Gastrocnemius medialis (tissue), 4 donors: ENCODE results near the gene SEMA4B. TPM values are rescaled to one million over a fixed set of nuclear protein-coding genes. Genes with fewer than 3 reads are reported as not detected.

Experiments
- ATAC-seq, 2 donors: fragments of 150-250 bp; one replicate each; pipeline ENCODE4 v1.9.1; 2016
- DNase-seq, 2 donors: peaks; one replicate each; pipeline ENCODE4 v3.0.0-alpha.2; 2019
- H3K27ac ChIP-seq, 4 donors: fragments of 200-600 bp; sonication (generic); 1 replicate in 1 of 4; 2 replicates in 3 of 4; pipeline ENCODE4 v1.5.1; 2016 to 2018; ENCODE audit warnings: mild to moderate bottlenecking in 2 of 4, moderate library complexity in 1 of 4
- H3K27me3 ChIP-seq, 3 donors: fragments of 200-600 bp; sonication (generic) in 2 of 3; 1 replicate in 1 of 3; 2 replicates in 2 of 3; pipeline versions ENCODE4 v1.5.1 to v1.6.0; 2016 to 2019; ENCODE audit warnings: mild to moderate bottlenecking in 1 of 3, moderate library complexity in 1 of 3
- H3K36me3 ChIP-seq, 2 donors: fragments of 200-600 bp; sonication (generic) in 1 of 2; one replicate each; pipeline ENCODE4 v1.5.1; 2017 to 2018
- H3K4me1 ChIP-seq, 2 donors: fragments of 200-600 bp; sonication (generic) in 1 of 2; one replicate each; pipeline ENCODE4 v1.5.1; 2016 to 2017; ENCODE audit warnings: mild to moderate bottlenecking in 2 of 2
- H3K4me3 ChIP-seq, 4 donors: fragments of 200-600 bp; sonication (generic) in 3 of 4; 1 replicate in 1 of 4; 2 replicates in 3 of 4; pipeline ENCODE4 v1.5.1; 2016 to 2019; ENCODE audit warnings: mild to moderate bottlenecking in 2 of 4
- H3K9me3 ChIP-seq, 3 donors: fragments of 200-600 bp; sonication (generic) in 2 of 3; 1 replicate in 1 of 3; 2 replicates in 2 of 3; pipeline ENCODE4 v1.5.1; 2016 to 2019
- POLR2A ChIP-seq, 2 donors: fragments of 450-650 bp; IDR thresholded peaks; one replicate each; pipeline ENCODE4 v1.6.1; 2017; ENCODE audit warnings: antibody characterized with exemption in 2 of 2, mild to moderate bottlenecking in 2 of 2, moderate library complexity in 2 of 2
- in situ Hi-C, 4 donors: fragments of 200-750 bp; cut with MboI; loops; one replicate each; pipeline versions ENCODE4 v1.15.0 to v1.8.0; 2017; ENCODE audit warnings: low sequenced_read_pairs in 4 of 4
- intact Hi-C: fragments of 100-400 bp; cut with DNase I; formaldehyde crosslinking; loops from one replicate; pipeline ENCODE4 v1.15.1; 2023; ENCODE audit warnings: low total_unique reads
- total RNA-seq, 4 donors: library from RNA; depleted of rRNA; stranded (reverse); fragments of >200 nt; gene quantifications; one replicate each; pipeline versions ENCODE4 v1.1.0 to v1.2.3, GENCODE V29; 2016
- TF ChIP-seq, protein P1 (sequence below), 5 experiments: fragments of 450-650 bp in 3 of 5; fragments of 200-600 bp in 2 of 5; sonication (generic) in 2 of 5; IDR thresholded peaks in 4 of 5; conservative IDR thresholded peaks in 1 of 5; 1 replicate in 4 of 5; 2 replicates in 1 of 5; pipeline ENCODE4 v1.5.1; 2016 to 2019; ENCODE audit warnings: antibody characterized with exemption in 5 of 5, mild to moderate bottlenecking in 3 of 5, moderate library complexity in 3 of 5

Gene SEMA4B
- total RNA-seq, 4 donors from 2014 or later = 2.1 to 12.1 (median 6.4) TPM

DNA sequence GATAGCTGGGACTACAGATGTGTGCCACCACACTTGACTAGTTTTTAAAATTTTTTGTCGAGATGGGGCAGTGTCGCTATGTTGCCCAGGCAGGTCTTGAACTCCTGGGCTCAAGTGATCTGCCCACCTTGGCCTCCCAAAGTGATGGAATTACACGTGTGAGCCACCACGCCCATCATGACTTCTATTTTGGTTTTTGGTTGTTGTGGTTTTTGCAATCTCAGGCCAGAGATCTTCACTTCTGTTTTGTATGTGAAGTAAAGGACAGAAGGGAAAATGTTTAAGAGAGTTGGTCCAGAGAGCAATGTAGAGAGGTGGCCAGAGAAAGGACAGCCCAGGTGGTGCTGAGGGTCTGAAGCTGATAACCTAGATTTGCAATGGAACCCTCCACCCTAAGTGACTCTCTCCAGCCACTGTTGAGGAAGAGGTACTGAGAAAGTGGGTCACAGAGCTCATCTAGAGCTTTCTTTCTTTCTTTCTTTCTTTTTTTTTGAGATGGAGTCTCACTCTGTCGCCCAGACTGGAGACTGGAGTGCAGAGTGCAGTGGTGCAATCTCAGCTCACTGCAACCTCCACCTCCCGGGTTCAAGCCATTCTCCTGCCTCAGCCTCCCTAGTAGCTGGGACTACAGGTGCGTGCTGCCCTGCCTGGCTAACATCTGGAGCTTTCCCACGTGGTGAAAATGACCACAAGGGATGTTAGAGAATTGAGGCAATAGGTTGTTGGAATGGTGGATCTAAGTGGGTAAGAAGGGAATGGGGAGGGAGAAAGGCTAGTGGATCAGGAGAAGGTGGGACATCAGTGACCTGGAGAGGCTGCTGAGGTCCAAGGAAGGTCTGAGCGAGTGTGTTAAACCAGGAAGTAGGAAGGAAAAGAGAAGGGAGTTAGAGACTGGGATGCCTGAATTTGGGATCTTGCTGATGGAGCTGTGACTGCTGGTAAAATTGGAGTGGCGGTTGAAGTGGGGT lies 22.4 kb upstream of the SEMA4B start:
- intact Hi-C loops = no loop called here
- no peaks in the 10 kb centered on the region for H3K27me3 ChIP-seq
- peaks cover 5 to 20% of the 10 kb centered on the region in 2 donors for H3K4me1 ChIP-seq
- H3K4me3 ChIP-seq = no peak overlapping the region
- H3K36me3 ChIP-seq = no peaks in the 10 kb centered on the region
- no peak for ATAC-seq
- TF ChIP-seq POLR2A (IDR thresholded peaks at IDR 0.05) = no peak
- TF ChIP-seq, protein P1, sequence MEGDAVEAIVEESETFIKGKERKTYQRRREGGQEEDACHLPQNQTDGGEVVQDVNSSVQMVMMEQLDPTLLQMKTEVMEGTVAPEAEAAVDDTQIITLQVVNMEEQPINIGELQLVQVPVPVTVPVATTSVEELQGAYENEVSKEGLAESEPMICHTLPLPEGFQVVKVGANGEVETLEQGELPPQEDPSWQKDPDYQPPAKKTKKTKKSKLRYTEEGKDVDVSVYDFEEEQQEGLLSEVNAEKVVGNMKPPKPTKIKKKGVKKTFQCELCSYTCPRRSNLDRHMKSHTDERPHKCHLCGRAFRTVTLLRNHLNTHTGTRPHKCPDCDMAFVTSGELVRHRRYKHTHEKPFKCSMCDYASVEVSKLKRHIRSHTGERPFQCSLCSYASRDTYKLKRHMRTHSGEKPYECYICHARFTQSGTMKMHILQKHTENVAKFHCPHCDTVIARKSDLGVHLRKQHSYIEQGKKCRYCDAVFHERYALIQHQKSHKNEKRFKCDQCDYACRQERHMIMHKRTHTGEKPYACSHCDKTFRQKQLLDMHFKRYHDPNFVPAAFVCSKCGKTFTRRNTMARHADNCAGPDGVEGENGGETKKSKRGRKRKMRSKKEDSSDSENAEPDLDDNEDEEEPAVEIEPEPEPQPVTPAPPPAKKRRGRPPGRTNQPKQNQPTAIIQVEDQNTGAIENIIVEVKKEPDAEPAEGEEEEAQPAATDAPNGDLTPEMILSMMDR (IDR thresholded peaks at IDR 0.05 in 4 of 5, conservative IDR thresholded peaks at IDR 0.05 in 1 of 5) = no peak
- H3K27ac ChIP-seq = no peak overlapping the region
- no peak for DNase-seq
- in situ Hi-C loops = no loop called here
- H3K9me3 ChIP-seq = no peaks in the 10 kb centered on the region

DNA sequence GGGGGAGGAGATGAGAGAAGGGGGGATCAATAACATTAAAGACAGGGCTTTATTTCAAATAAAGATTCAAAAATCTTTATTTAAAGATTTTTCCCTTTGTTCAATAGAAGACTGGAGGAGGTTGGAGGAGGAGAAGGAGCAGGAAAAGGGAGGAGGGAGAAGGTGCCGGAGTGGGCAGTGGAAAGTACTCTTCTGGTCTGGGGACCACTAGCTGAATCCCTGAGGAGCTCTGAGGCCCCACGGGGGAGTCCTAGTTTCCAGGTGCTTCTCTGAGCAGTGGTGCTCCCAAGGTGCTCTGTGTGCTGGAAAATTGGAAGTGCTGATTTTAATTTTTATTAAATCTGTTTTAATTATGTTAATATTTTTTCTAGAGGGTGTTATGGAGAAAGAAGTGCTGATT lies 19.4 kb upstream of the SEMA4B start:
- in situ Hi-C loops (no loop called here), intact Hi-C loops (no loop called here)
- ATAC-seq (no peak), DNase-seq (no peak)
- no peaks in the 10 kb centered on the region for H3K9me3 ChIP-seq
- H3K36me3 ChIP-seq = no peaks in the 10 kb centered on the region
- peaks cover 7 to 8% of the 10 kb centered on the region in 2 donors for H3K4me1 ChIP-seq
- TF ChIP-seq, protein P1 (IDR thresholded peaks at IDR 0.05 in 4 of 5, conservative IDR thresholded peaks at IDR 0.05 in 1 of 5) = no peak
- no peak for TF ChIP-seq POLR2A (IDR thresholded peaks at IDR 0.05)
- H3K4me3 ChIP-seq = no peak overlapping the region
- H3K27ac ChIP-seq = no peak overlapping the region
- no peaks in the 10 kb centered on the region for H3K27me3 ChIP-seq

GRCh38 chr15:90184119-90184785 lies 16.9 kb upstream of the SEMA4B start:
- ATAC-seq = peak; percentile 91 to 92
- H3K27ac ChIP-seq = peak overlapping the region; percentile 85 to 96 (median 95)
- H3K36me3 ChIP-seq = no peaks in the 10 kb centered on the region
- peak; percentile 27 to 41 for TF ChIP-seq POLR2A (IDR thresholded peaks at IDR 0.05)
- TF ChIP-seq, protein P1 (IDR thresholded peaks at IDR 0.05 in 4 of 5, conservative IDR thresholded peaks at IDR 0.05 in 1 of 5) = no peak
- no peaks in the 10 kb centered on the region for H3K9me3 ChIP-seq
- H3K4me3 ChIP-seq = peak overlapping the region; percentile 61 to 97 (median 81)
- intact Hi-C loops = no loop called here
- in situ Hi-C loops = no loop called here
- peaks cover 7 to 8% of the 10 kb centered on the region in 2 donors for H3K4me1 ChIP-seq
- peak; percentile 82 to 91 for DNase-seq
- no peaks in the 10 kb centered on the region for H3K27me3 ChIP-seq

GRCh38 chr15:90184786-90185704 lies 16.1 kb upstream of the SEMA4B start:
- TF ChIP-seq POLR2A (IDR thresholded peaks at IDR 0.05) = peak in 1 of 2 donors; percentile 49
- TF ChIP-seq, protein P1 (IDR thresholded peaks at IDR 0.05 in 4 of 5, conservative IDR thresholded peaks at IDR 0.05 in 1 of 5) = no peak
- H3K4me1 ChIP-seq = peaks cover 7 to 8% of the 10 kb centered on the region in 2 donors
- peak overlapping the region; percentile 85 to 96 (median 95) for H3K27ac ChIP-seq

More at GRCh38 chr15:90184786-90185704, 16.1 kb upstream of the SEMA4B start:
- Histone ChIP-seq H3K27me3 (no peaks in the 10 kb centered on the region), H3K4me3 (peak overlapping the region; percentile 61 to 97 (median 81)), H3K9me3 (no peaks in the 10 kb centered on the region), H3K36me3 (no peaks in the 10 kb centered on the region)
- ATAC-seq (peak; percentile 78 to 82), DNase-seq (peak in 1 of 2 donors; percentile 37)
- in situ Hi-C loops (no loop called here), intact Hi-C loops (no loop called here)
